GM23338 (cell line): Measurements from ENCODE around the gene ZNF653. TPM values are rescaled to one million over a fixed set of nuclear protein-coding genes. Genes with fewer than 3 reads are reported as not detected.

Experiments used
- ATAC-seq: fragments of 200-7000 bp; cut with Tn5 transposase; 3 replicates; pipeline ENCODE4 v1.9.1; 2020
- DNase-seq: peaks from one replicate; pipeline ENCODE4 v3.0.0-alpha.2; 2015; ENCODE audit warnings: low spot score
- H2AFZ ChIP-seq: fragments of 200-600 bp; sonication (generic); 2 replicates; pipeline ENCODE4 v1.8.0; 2016; ENCODE audit warnings: antibody characterized with exemption, mild to moderate bottlenecking, moderate library complexity
- H3F3A ChIP-seq: fragments of 200-600 bp; sonication (generic); replicated peaks from 2 replicates; pipeline ENCODE4 v1.8.0; 2017; ENCODE audit warnings: antibody characterized with exemption, mixed run types, low read depth
- H3K27ac ChIP-seq: fragments of 200-600 bp; sonication (generic); 2 replicates; pipeline ENCODE4 v1.6.1; 2016; ENCODE audit warnings: low read depth
- H3K27me3 ChIP-seq: fragments of 200-600 bp; sonication (generic); 2 replicates; pipeline ENCODE4 v1.8.0; 2016; ENCODE audit warnings: mild to moderate bottlenecking, mixed run types, moderate library complexity; ENCODE audit not compliant: insufficient read depth
- H3K36me3 ChIP-seq: fragments of 200-600 bp; sonication (generic); 2 replicates; pipeline ENCODE4 v1.8.0; 2016; ENCODE audit warnings: mild to moderate bottlenecking; ENCODE audit not compliant: insufficient read depth
- H3K4me1 ChIP-seq: fragments of 200-600 bp; sonication (generic); 2 replicates; pipeline ENCODE4 v1.8.0; 2016; ENCODE audit warnings: mild to moderate bottlenecking, moderate library complexity; ENCODE audit not compliant: insufficient read depth
- H3K4me2 ChIP-seq: fragments of 200-600 bp; sonication (generic); 2 replicates; pipeline ENCODE4 v1.7.1; 2017; ENCODE audit warnings: mixed run types
- H3K4me3 ChIP-seq: fragments of 200-600 bp; sonication (generic); 2 replicates; pipeline ENCODE4 v1.6.1; 2016; ENCODE audit warnings: mixed run types
- H3K79me2 ChIP-seq: fragments of 200-600 bp; sonication (generic); replicated peaks from 2 replicates; pipeline ENCODE4 v1.8.0; 2017; ENCODE audit warnings: mild to moderate bottlenecking; ENCODE audit not compliant: insufficient read depth
- H3K9me2 ChIP-seq: fragments of 200-600 bp; sonication (generic); 2 replicates; pipeline ENCODE4 v1.8.0; 2017; ENCODE audit not compliant: insufficient read depth
- H4K20me1 ChIP-seq: fragments of 200-600 bp; sonication (generic); replicated peaks from 2 replicates; pipeline ENCODE4 v1.8.0; 2017; ENCODE audit warnings: mild to moderate bottlenecking; ENCODE audit not compliant: insufficient read depth
- H3K27ac Mint-ChIP-seq: 2 replicates; pipeline ENCODE4 v1.8.0; 2020; ENCODE audit warnings: inconsistent platforms, mild to moderate bottlenecking, moderate library complexity, mixed read lengths
- H3K27me3 Mint-ChIP-seq: 3 replicates; pipeline ENCODE4 v1.8.0; 2022; ENCODE audit warnings: low read depth, mild to moderate bottlenecking, moderate library complexity, mixed read lengths, inconsistent platforms; ENCODE audit not compliant: insufficient read depth, poor library complexity
- H3K36me3 Mint-ChIP-seq: 3 replicates; pipeline ENCODE4 v1.8.0; 2021; ENCODE audit warnings: low read depth, mild to moderate bottlenecking, inconsistent platforms, moderate library complexity, mixed read lengths
- H3K4me1 Mint-ChIP-seq: 3 replicates; pipeline ENCODE4 v1.8.0; 2020; ENCODE audit warnings: mild to moderate bottlenecking, inconsistent platforms, mixed read lengths
- H3K4me3 Mint-ChIP-seq: 3 replicates; pipeline ENCODE4 v1.8.0; 2021; ENCODE audit warnings: moderate library complexity, mild to moderate bottlenecking, inconsistent platforms, mixed read lengths
- H3K9me3 Mint-ChIP-seq: 3 replicates; pipeline ENCODE4 v1.8.0; 2020; ENCODE audit warnings: moderate library complexity, mild to moderate bottlenecking, inconsistent platforms, mixed read lengths
- CREB1 ChIP-seq: fragments of 250-450 bp; sonication (Bioruptor Pico); IDR thresholded peaks from 2 replicates; pipeline ENCODE4 v1.5.0; 2020; ENCODE audit warnings: low read depth, mild to moderate bottlenecking, moderate library complexity
- EZH2phosphoT487 ChIP-seq: fragments of 200-600 bp; sonication (generic); IDR thresholded peaks from one replicate; pipeline ENCODE4 v1.8.1; 2018; ENCODE audit warnings: antibody characterized with exemption; ENCODE audit not compliant: unreplicated experiment
- JUNB ChIP-seq: IDR thresholded peaks from one replicate; pipeline ENCODE4 v1.6.1; 2016; ENCODE audit warnings: antibody characterized with exemption; ENCODE audit not compliant: unreplicated experiment
- NANOG ChIP-seq: IDR thresholded peaks from 2 replicates; pipeline ENCODE4 v1.6.1; 2016; ENCODE audit warnings: antibody characterized with exemption, borderline replicate concordance
- POLR2AphosphoS5 ChIP-seq: IDR thresholded peaks from 2 replicates; pipeline ENCODE4 v1.6.1; 2016; ENCODE audit warnings: antibody characterized with exemption, low read depth
- ZNF114 ChIP-seq: fragments of 250-450 bp; sonication (Bioruptor Pico); IDR thresholded peaks from 2 replicates; pipeline ENCODE4 v1.5.0; 2020; ENCODE audit warnings: mild to moderate bottlenecking, moderate library complexity
- ZNF331 ChIP-seq: fragments of 250-450 bp; sonication (Bioruptor Pico); IDR thresholded peaks from 2 replicates; pipeline ENCODE4 v1.5.0; 2020; ENCODE audit warnings: low read depth, mild to moderate bottlenecking, moderate library complexity
- ZNF462 ChIP-seq: fragments of 250-450 bp; sonication (Bioruptor Pico); IDR thresholded peaks from 2 replicates; pipeline ENCODE4 v1.5.0; 2020; ENCODE audit warnings: mild to moderate bottlenecking, moderate library complexity
- polyA plus RNA-seq: library from polyadenylated mRNA; unstranded; fragments of >200 nt; fragmentation: Nextera tagmentation; extraction: Ambion mirVana; gene quantifications from 2 replicates; pipeline ENCODE4 v1.2.1, GENCODE V29; 2016
- total RNA-seq: library from RNA; depleted of rRNA; stranded (reverse); fragments of >200 nt; shearing (Covaris generic); gene quantifications from 2 replicates; pipeline ENCODE4 v1.2.3, GENCODE V29; 2014
- TF ChIP-seq, protein P1 (sequence below): IDR thresholded peaks from one replicate; pipeline ENCODE4 v1.6.1; 2018; ENCODE audit warnings: antibody characterized with exemption; ENCODE audit not compliant: unreplicated experiment
- TF ChIP-seq, protein P2 (sequence below): IDR thresholded peaks from 2 replicates; pipeline ENCODE4 v1.6.1; 2016; ENCODE audit warnings: antibody characterized with exemption
- TF ChIP-seq, protein P3 (sequence below), 2 experiments: fragments of 200-600 bp in 1 of 2; sonication (generic) in 1 of 2; conservative IDR thresholded peaks; 2 replicates each; pipeline versions ENCODE4 v1.5.1 to v1.6.1; 2016 to 2017; ENCODE audit warnings: antibody characterized with exemption in 2 of 2, low read depth in 2 of 2, mild to moderate bottlenecking in 2 of 2, moderate library complexity in 1 of 2

Gene ZNF653
- total and polyA plus RNA-seq, 2 experiments from 2014 or later = 2.5 to 5.3 TPM

- peaks cover 6% of the 10 kb centered on the region; the same call in 2 of the 3 replicates for H3K4me1 Mint-ChIP-seq
- Histone ChIP-seq H3K36me3 (peaks cover 25% of the 10 kb centered on the region), H3K4me1 (peaks cover 11% of the 10 kb centered on the region; the same call in 1 of the 2 replicates), H3K9me2 (no peaks in the 10 kb centered on the region), H4K20me1 (no peaks in the 10 kb centered on the region), H3K4me2 (peak within 1 kb of the TSS; percentile 93), H3K79me2 (peaks cover 19% of the 10 kb centered on the region), H2AFZ (peak within 1 kb of the TSS; percentile 72), H3F3A (peaks cover 5% of the 10 kb centered on the region; the same call in 1 of the 2 replicates), H3K27me3 (no peaks in the 10 kb centered on the region), H3K4me3 (peak within 1 kb of the TSS; percentile 69), H3K27ac (peak within 1 kb of the TSS; percentile 81; the same call in 1 of the 2 replicates)
- H3K4me3 Mint-ChIP-seq = peak within 1 kb of the TSS; percentile 99
- H3K27me3 Mint-ChIP-seq = peaks cover 16% of the 10 kb centered on the region
- TF ChIP-seq ZNF462 (CRISPR knock-in tag) (no peak), CREB1 (CRISPR knock-in tag) (peak; percentile 93), POLR2AphosphoS5 (peak; percentile 97), NANOG (no peak), ZNF331 (CRISPR knock-in tag) (no peak), EZH2phosphoT487 (no peak), ZNF114 (CRISPR knock-in tag) (peak; percentile 68; the same call in 1 of the 2 replicates), JUNB (no peak)
- TF ChIP-seq, protein P1, sequence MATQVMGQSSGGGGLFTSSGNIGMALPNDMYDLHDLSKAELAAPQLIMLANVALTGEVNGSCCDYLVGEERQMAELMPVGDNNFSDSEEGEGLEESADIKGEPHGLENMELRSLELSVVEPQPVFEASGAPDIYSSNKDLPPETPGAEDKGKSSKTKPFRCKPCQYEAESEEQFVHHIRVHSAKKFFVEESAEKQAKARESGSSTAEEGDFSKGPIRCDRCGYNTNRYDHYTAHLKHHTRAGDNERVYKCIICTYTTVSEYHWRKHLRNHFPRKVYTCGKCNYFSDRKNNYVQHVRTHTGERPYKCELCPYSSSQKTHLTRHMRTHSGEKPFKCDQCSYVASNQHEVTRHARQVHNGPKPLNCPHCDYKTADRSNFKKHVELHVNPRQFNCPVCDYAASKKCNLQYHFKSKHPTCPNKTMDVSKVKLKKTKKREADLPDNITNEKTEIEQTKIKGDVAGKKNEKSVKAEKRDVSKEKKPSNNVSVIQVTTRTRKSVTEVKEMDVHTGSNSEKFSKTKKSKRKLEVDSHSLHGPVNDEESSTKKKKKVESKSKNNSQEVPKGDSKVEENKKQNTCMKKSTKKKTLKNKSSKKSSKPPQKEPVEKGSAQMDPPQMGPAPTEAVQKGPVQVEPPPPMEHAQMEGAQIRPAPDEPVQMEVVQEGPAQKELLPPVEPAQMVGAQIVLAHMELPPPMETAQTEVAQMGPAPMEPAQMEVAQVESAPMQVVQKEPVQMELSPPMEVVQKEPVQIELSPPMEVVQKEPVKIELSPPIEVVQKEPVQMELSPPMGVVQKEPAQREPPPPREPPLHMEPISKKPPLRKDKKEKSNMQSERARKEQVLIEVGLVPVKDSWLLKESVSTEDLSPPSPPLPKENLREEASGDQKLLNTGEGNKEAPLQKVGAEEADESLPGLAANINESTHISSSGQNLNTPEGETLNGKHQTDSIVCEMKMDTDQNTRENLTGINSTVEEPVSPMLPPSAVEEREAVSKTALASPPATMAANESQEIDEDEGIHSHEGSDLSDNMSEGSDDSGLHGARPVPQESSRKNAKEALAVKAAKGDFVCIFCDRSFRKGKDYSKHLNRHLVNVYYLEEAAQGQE = no peak
- TF ChIP-seq, protein P2, sequence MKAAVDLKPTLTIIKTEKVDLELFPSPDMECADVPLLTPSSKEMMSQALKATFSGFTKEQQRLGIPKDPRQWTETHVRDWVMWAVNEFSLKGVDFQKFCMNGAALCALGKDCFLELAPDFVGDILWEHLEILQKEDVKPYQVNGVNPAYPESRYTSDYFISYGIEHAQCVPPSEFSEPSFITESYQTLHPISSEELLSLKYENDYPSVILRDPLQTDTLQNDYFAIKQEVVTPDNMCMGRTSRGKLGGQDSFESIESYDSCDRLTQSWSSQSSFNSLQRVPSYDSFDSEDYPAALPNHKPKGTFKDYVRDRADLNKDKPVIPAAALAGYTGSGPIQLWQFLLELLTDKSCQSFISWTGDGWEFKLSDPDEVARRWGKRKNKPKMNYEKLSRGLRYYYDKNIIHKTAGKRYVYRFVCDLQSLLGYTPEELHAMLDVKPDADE = peak; percentile 97
- TF ChIP-seq, protein P3, sequence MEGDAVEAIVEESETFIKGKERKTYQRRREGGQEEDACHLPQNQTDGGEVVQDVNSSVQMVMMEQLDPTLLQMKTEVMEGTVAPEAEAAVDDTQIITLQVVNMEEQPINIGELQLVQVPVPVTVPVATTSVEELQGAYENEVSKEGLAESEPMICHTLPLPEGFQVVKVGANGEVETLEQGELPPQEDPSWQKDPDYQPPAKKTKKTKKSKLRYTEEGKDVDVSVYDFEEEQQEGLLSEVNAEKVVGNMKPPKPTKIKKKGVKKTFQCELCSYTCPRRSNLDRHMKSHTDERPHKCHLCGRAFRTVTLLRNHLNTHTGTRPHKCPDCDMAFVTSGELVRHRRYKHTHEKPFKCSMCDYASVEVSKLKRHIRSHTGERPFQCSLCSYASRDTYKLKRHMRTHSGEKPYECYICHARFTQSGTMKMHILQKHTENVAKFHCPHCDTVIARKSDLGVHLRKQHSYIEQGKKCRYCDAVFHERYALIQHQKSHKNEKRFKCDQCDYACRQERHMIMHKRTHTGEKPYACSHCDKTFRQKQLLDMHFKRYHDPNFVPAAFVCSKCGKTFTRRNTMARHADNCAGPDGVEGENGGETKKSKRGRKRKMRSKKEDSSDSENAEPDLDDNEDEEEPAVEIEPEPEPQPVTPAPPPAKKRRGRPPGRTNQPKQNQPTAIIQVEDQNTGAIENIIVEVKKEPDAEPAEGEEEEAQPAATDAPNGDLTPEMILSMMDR (conservative IDR thresholded peaks at IDR 0.05; ENCODE audit: low read depth in 2 of 2) = peak; percentile 72 to 76
- no peaks in the 10 kb centered on the region for H3K9me3 Mint-ChIP-seq
- peak; percentile 95 for ATAC-seq
- peak; percentile 100 for DNase-seq
- peak within 1 kb of the TSS; percentile 100 for H3K27ac Mint-ChIP-seq
- H3K36me3 Mint-ChIP-seq = peaks cover 45% of the 10 kb centered on the region
Observed at GRCh38 chr19:11435057-11435832, 70.4 kb downstream of the ZNF653 start, which contains the start of the genes ODAD3 and PRKCSH. ODAD3 (minus strand) TSS chr19:11435121; CDS start chr19:11435016, 105 bp downstream. PRKCSH (plus strand) TSS chr19:11435635; CDS start chr19:11436118, 483 bp downstream.
